Embryonic facial prominence (tissue), 1 donor: ENCODE data around the gene SMIM22.

Experiments used
- DNase-seq: peaks from one replicate; pipeline ENCODE4 v3.0.0-alpha.2; 2016; ENCODE audit errors: extremely low spot score

Gene SMIM22

DNA sequence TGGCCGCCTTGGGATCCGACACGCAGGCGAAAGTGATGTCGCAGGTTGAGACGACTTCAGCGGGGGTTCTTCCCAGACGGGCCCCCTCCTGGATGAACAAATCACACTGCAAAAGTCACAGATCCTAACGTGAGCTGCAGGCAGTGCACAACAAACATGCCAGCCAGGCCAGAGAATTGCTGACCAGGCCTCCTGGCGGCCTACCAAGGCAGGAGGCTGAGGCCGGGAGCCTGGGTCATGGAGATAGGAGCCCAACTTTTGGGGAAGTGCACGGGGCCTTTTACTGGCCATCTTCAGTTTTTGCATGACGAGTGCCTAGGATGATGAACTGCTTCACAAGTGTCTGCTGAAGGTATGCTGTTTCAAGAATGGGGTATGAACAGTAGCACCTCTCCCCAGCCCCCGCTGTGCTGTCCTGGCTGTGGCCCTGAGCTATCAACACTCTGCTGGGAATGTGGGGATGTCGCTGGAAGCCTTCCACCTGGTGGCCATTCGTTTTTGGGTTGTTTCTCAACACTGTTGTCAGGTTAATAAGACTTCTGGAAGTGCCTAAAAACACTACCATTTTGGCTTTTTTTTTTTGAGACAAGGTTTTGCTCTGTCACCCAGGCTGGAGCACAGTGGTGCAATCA lies 19.5 kb downstream of the SMIM22 start:
- no peak for DNase-seq

DNA sequence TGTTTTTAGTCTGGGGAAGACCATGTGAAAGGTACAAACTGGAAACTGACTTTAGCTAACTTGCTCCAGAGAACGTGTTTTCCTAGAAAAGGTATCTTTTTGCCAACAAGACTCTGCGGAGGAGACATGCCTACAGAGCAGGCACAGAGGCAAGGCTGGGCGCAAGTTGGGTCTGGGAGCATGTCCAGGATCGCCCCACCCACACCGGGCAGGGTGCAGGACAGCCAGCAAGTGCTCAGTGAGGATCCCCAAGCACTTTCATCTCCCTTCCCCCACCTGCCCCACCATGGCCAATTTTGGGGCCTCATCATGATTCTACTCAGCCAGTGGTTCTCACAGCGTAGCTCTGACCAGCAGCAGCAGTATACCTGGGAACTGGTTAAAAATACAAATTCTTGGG lies 25.5 kb downstream of the SMIM22 start:
- no peak for DNase-seq

DNA sequence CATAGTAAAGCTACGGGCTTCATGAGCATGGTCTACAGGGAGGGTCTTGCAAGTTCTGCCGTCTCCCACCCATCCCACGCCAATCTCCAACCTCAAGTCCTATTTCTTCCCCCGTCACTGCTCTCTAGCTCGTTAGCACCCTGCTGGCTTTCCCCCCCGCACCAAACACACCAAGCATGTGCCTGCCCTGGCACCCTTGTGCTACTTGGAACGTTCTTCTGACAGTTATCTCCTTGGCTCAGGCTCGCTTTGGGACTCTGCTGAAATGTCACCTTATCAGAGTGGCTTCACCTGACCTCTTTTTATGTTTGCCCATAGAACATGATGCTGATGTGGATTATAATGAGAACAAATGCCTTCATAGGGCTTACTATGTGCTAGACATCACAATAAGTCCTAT lies 30.0 kb downstream of the SMIM22 start:
- DNase-seq: no peak

DNA sequence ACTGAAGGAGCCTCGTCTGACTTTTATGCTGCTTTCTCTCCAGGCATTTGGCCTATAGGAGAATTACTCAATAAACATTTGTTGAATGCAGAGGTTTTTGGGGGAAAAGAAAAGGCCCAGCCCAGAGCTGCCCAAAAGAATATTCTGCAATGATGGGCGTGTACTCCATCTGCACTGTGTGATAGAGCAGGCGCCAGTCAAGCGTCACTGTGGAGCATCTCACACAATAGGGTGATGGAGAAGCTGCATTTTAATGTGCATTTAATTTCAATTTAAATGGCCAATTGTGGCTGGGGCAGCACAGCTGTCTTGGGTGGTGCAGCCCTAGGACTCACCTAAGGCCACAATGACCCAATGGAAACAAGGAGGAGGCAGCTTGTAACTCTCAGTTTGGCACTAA lies 31.4 kb downstream of the SMIM22 start:
- DNase-seq: no peak

DNA sequence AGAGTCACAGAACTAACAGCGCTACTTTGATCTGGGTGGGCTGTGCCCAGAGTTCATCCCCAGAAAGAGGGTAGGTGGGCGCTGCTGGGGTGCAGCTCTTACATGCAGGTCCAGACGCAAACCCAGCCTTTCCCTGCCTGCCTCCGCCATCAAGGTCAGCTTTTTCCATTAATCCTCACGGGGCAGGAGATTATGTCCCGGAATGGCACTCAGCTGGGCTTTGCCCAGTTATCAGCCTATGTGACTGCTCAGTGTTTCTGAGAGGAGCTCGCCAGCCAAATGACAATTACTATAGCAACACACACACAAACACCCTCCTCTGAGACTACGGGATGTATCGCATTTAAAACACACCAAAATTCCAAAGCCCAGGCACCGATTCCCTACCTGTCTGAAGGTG lies 31.8 kb downstream of the SMIM22 start:
- no peak for DNase-seq

DNA sequence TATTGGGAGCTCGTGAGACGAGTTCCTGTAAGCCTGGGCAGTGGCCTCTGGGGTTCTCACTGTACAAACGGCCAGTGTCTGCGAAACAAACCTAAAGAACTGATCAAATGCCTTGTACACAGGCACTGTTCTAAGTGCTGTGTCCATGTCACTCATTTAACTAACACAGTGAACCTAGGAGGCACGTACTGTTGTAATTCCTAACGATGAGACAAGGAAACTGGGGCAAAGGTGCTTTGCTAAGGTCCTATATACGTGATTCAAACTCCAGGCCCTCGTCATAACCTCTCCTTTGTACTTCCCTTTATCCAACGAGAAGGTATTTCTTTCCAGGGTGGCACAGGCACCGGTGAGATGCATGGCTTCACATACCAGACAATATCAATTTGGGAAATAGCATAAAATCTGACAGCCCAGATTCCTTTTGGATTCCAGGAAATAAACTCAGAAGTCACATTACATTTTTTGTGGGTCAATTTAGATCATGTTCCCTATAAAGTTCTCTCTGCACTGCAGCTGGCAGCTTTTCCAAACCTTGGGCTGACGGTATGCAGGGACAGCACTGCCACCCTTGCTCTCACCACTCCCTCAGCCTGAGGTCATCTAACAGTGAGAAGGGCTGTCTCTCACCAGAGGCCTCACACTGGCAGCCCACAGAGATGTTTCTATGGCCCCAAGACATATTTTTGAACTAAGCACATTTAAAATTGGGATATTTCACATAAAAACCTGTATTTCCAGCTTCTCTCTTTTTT lies 33.6 kb downstream of the SMIM22 start:
- DNase-seq: no peak

DNA sequence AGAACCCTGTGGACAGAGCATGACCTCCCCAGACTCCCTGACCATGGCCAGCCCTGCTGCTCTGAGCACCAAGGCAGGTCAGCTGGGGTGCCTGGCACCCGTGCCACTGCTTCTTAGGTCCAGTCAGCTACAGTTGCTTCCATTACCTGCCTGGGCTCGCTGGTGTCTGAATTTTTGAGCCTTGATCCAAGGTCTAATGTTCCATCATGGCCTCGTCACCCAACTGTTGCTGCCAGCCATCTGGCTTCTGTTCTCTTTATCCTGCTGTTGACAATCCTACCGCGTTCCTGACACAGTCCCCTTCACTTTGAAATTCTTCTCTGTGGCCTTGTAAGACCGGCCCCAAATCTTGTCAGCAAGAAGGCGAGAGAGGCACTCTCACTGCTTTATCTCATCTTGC lies 35.2 kb downstream of the SMIM22 start:
- DNase-seq: no peak

DNA sequence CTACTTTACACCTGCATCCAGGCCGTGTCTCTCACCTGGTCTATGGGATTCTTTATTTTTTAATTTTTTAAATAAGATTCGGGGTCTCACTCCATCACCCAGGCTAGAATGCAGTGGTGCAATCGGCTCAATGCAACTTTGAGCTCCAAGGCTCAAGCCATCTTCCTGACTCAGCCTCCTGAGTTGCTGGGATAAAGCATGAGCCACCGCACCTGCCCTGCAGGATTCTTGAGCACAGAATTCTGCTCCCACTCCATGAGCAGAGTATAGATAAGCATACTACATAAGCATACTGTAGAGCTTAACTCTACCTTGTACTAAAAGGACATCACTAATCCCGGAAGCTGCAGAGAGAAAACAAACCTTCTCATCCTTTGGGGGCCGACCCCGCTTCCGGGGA lies 36.4 kb downstream of the SMIM22 start:
- no peak for DNase-seq

DNA sequence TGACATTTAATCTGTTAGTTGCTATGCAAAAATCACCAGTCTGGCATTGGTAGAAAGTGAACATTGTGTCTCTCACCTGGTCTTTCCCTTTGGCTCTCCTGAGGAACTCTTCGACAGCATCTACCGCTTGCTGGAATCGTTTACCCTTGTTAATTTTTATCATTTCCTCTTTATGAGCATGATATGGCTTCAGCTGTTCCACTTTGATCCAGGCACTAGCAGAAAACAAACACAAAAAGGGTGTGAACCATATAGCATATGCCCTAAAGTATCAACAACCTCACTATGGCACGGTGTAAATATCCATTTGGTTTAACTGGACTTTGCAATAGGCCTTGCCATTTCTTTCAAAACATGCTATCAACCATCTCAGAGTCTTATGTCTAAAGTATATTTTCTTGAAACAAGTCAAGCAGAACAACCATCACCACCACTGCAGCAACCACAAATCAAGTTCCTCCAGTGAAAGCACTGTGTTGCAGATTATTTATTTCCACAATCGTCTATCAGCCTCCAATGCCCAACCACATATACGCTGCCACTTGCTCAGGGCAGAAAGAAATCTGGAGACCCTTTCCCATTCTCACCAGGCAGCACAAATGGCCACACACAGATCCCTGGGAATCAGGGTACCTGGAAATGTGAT lies 37.7 kb downstream of the SMIM22 start:
- DNase-seq: no peak

DNA sequence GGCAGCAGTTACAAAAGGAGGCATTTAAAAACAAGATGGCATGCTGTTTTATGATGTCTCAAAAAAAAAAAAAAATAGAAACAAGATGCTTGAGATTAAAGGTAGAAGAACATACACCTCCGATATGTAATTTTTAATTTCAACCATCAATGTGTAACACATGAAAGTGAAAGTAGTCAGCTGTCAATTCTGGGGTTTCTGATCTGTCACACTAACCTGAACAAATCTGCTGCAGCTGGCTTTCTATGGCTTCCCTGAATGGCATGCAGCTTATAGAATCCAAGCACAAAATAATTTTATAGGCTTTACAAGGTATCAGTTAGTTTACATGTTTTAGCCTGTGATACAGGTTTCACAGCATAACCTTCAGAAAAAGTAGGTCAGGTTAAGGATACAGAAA lies 38.4 kb downstream of the SMIM22 start:
- DNase-seq: no peak

DNA sequence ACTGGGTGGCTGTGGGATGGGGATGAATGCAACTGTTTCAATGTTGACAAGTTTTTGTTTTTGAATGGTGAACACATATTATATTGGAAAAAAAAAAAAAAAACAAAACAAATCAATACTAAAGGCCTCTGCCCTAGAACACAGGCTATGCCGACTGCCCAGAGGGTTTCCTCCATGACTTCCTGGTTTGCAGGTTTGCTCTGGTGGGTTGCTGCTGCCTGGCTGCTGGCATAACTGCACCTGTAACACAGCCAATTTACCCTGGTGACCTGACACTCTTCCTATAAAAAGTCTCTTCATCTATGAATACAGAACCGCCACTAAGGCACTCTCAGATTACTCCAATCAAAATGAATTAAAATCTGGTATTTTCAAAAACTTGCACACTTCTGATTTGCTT lies 41.6 kb downstream of the SMIM22 start:
- DNase-seq: no peak

DNA sequence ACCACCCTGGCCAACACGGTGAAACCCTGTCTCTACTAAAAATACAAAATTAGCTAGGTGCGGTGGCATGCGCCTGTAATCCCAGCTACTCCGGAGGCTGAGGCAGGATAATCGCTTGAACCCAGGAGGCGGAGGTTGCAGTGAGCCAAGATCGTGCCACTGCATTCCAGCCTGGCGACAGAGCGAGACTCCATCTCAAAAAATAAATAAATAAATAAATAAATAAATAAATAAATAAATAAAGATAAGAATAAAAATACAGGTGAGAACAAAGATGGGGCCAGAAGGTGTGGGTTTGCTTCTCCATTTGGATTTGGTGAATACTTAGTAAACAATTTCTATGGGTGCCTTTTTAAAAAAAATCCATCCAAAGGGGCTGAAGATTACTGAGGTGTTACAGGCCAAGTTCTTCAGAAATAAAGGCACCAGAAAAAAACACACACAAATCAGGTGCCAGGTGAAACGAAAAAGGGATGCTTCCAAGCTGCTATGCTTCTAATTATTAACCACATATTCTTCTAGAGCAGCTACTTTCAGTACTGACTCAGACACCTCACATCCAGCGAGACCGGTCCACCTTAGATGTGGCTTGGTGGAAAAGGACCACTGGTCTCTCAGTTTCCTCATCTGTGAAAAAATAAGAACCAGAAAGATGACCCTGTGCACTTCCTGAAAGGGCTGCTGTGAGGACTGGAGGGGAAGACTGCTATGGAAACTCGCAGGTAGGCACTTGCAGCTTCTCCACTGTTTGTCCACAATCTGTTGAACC lies 42.7 kb downstream of the SMIM22 start:
- no peak for DNase-seq

DNA sequence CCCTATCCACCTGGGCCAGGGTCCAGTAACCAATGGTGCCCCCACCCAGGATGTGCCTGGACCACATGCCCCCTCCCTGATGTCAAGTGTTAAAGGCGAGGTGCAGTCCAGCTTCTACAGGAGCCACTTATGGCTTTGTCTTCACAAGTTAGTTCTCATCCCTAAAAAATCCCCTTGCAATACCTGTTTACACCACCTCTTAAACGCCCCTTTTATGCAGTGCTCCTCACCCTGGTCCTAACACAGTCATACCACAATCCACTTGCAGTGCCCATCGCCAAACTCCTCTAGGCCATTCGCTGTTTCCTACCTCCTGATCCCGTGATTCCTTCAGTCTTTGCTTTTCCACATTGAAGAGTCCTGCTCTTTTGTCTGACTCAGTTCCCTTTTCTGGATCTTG lies 44.8 kb downstream of the SMIM22 start:
- DNase-seq: no peak

DNA sequence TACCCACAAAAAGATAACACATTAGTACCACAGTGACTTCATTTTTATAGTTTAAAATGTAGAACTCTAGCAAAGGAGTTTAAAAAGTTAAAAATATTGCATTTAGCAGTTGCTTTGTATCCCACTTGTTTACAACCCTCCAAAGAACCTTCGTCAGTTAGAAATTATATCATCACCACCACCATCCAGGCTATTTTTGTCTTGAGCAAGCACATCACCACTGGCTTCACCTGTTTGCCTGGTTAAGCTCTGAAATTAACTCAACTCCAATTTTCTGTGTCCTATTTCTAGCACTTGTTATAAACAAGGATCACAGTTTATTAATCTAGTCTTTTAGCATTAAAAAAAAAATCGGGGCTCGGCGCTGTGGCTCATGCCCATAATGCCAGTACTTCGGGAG lies 45.8 kb downstream of the SMIM22 start:
- DNase-seq: no peak
